GM20431 (cell line): ENCODE data around the gene IFRD1.

Experiments used
- in situ Hi-C: fragments of 300-500 bp; cut with MseI, MboI; formaldehyde crosslinking; loops from one replicate; pipeline ENCODE4 v1.15.0; 2020; ENCODE audit warnings: low sequenced_read_pairs; ENCODE audit not compliant: unreplicated experiment

Gene IFRD1

GRCh38 chr7:112481833-112482670 lies 31.8 kb downstream of the IFRD1 start:
- in situ Hi-C loops, result loop anchor here (25.0 kb wide), 1 partner anchor 745 kb away; no protein-coding TSS in a partner anchor

- in situ Hi-C loops, result loop anchor here (25.0 kb wide), 1 partner anchor 747 kb away; no protein-coding TSS in a partner anchor
Observed at GRCh38 chr7:112484671-112485167, 34.5 kb downstream of the IFRD1 start.

GRCh38 chr7:112485766-112486165 lies 35.5 kb downstream of the IFRD1 start:
- in situ Hi-C loops, result loop anchor here (25.0 kb wide), 1 partner anchor 748 kb away; no protein-coding TSS in a partner anchor

- in situ Hi-C loops, result loop anchor here (25.0 kb wide), 1 partner anchor 750 kb away; no protein-coding TSS in a partner anchor
Observed at GRCh38 chr7:112487457-112488263, 37.4 kb downstream of the IFRD1 start.

- in situ Hi-C loops, result loop anchor here (25.0 kb wide), 1 partner anchor 751 kb away; no protein-coding TSS in a partner anchor
Observed at GRCh38 chr7:112488264-112488552, 37.9 kb downstream of the IFRD1 start.

- in situ Hi-C loops, result loop anchor here (25.0 kb wide), 1 partner anchor 755 kb away; no protein-coding TSS in a partner anchor
Observed at GRCh38 chr7:112492186-112492585, 41.9 kb downstream of the IFRD1 start.

- in situ Hi-C loops, result loop anchor here (25.0 kb wide), 1 partner anchor 757 kb away; no protein-coding TSS in a partner anchor
Observed at GRCh38 chr7:112494656-112495055, 44.4 kb downstream of the IFRD1 start.

GRCh38 chr7:112495156-112495788 lies 45.0 kb downstream of the IFRD1 start:
- in situ Hi-C loops, result loop anchor here (25.0 kb wide), 1 partner anchor 758 kb away; no protein-coding TSS in a partner anchor

GRCh38 chr7:112495810-112496462 lies 45.7 kb downstream of the IFRD1 start:
- in situ Hi-C loops, result loop anchor here (25.0 kb wide), 1 partner anchor 759 kb away; no protein-coding TSS in a partner anchor

GRCh38 chr7:112497481-112497880 lies 47.2 kb downstream of the IFRD1 start:
- in situ Hi-C loops, result loop anchor here (25.0 kb wide), 1 partner anchor 760 kb away; no protein-coding TSS in a partner anchor

GRCh38 chr7:112500619-112501018 lies 50.4 kb downstream of the IFRD1 start:
- in situ Hi-C loops, result no loop called here

GRCh38 chr7:112501801-112502503 lies 51.7 kb downstream of the IFRD1 start:
- in situ Hi-C loops, result no loop called here

GRCh38 chr7:112502700-112503099 lies 52.4 kb downstream of the IFRD1 start:
- in situ Hi-C loops, result no loop called here

GRCh38 chr7:112503361-112503972 lies 53.2 kb downstream of the IFRD1 start:
- in situ Hi-C loops, result no loop called here

GRCh38 chr7:112504093-112504695 lies 53.9 kb downstream of the IFRD1 start:
- in situ Hi-C loops, result no loop called here

GRCh38 chr7:112505495-112505894 lies 55.2 kb downstream of the IFRD1 start:
- in situ Hi-C loops, result no loop called here

- in situ Hi-C loops, result no loop called here
Observed at GRCh38 chr7:112508404-112508803, 58.1 kb downstream of the IFRD1 start.

- in situ Hi-C loops, result no loop called here
Observed at GRCh38 chr7:112509402-112509801, 59.1 kb downstream of the IFRD1 start.
